Measurements from ENCODE around the gene EYS.

- no peak for TF ChIP-seq EP300 (IDR thresholded peaks at IDR 0.05)
- TF ChIP-seq, protein P1, sequence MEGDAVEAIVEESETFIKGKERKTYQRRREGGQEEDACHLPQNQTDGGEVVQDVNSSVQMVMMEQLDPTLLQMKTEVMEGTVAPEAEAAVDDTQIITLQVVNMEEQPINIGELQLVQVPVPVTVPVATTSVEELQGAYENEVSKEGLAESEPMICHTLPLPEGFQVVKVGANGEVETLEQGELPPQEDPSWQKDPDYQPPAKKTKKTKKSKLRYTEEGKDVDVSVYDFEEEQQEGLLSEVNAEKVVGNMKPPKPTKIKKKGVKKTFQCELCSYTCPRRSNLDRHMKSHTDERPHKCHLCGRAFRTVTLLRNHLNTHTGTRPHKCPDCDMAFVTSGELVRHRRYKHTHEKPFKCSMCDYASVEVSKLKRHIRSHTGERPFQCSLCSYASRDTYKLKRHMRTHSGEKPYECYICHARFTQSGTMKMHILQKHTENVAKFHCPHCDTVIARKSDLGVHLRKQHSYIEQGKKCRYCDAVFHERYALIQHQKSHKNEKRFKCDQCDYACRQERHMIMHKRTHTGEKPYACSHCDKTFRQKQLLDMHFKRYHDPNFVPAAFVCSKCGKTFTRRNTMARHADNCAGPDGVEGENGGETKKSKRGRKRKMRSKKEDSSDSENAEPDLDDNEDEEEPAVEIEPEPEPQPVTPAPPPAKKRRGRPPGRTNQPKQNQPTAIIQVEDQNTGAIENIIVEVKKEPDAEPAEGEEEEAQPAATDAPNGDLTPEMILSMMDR (IDR thresholded peaks at IDR 0.05), result no peak
- no peak for TF ChIP-seq POLR2AphosphoS5 (IDR thresholded peaks at IDR 0.05)
- TF ChIP-seq POLR2A (IDR thresholded peaks at IDR 0.05), result no peak
Observed at GRCh38 chr6:65126667-65127066, 580.4 kb downstream of the EYS start.

Measured in stomach (tissue), 4 donors.